ENCODE data around the gene KCNC4.

Gene KCNC4

DNA sequence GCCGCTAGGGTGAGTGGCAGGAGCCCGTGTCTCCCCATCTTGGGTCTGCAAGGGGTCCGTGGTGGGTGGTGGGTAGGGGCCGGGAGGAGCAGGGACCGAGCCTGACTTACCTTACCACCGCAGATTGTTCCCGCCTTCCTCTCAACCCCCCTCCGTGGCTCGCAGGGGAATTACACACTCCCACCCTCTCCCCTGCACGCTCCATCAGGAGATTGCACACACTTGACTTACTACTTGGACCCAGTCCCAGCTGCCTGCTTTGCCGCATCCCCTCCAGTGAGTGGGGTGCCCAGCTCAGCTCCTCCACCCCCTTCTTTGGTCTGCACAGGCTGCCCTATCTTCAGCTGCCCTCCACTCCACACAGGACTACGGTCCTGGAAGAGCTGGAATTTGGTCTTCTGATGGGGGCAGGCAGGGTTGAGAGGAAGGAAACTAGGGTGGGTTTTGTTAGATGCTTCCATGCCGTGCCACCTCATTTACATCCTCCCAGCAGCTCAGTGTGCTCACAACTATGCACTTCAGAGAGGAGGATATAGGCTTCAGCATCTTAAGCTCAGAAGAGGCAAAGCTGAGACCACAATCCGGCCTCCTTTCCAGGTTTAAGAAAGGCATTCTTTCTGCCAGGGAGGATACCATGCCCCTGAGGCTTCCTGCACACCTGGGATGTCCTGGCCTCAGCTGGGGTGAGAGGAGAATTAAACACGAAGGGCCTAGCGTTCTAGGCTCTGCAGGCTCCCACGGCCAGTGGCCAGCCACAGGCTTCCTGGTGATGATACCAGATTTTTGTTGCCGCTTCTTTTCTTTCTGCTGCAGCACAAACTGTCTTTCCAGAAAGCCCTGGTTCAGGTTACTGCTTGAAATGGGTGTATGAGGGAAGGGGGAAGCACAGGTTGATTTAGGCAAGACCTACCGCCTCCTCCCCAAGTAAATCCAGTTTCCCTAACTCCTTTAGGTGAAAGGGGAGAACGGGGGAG lies 2.3 kb downstream of the KCNC4 start:
- no peak for DNase-seq (ENCODE audit: low spot score)

DNA sequence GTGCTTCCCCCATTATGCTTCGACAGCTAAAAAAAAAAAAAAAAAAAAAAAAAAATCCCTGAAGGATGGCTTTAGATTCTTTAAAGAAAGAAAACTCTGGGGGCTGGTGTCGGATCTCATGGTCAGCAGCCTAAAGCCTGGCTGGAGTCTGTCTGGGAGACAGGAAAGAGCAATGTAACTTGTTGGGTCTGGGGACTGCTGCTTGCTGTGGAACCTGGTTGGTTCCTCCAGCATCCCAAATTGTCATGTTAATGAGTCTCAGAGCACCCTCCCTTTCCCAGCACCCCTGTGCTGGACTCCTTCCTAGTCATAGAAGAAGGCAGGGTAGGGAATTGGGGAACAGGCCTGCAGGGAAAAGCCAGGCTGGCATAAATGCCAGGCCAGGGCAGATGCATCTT lies 3.0 kb downstream of the KCNC4 start:
- DNase-seq (ENCODE audit: low spot score): no peak

DNA sequence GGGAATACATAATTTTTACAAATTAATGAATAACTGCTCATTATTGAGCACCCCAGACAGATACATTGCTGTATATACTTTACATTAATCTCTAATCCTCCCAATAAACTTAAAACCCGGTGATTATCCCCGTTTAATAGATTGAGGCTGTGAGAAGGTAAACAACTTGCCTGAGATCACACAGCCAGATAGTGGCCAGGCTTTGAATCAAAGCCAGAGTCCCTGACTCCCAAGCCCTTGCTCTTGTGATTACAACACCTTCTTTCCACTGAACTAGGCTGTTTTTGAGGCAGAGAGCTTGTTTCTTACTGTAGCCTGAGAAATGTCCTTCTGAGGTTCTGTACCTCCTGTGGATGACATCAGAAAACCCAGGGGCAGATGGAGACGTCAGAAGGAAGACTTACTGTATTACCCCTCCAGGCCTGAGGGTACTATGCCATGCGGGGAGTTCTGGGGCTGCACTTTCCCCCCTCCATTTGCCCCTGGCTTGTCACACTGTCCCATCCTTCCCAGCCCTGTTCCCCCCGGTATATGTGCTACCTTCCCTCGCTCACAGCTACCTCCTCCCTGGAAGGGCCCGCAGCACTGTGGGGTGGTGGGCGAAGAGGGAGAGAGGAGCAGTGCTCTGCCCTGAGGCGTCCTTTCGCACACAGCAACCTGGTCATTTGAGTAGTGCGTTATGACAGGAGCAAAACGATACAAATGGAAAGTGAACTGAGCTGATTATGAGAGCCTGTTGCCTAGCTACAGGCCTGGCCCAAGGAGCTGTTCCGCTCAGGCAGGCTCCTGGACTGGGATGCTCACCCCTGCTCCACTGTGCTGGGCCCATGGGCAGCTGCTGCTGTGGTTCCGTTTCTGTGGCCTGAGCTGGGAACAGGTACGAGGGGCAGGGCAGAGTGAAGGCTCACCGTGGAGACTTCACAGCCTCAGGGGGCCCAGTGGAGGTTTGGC lies 4.6 kb downstream of the KCNC4 start:
- DNase-seq (ENCODE audit: low spot score): no peak

DNA sequence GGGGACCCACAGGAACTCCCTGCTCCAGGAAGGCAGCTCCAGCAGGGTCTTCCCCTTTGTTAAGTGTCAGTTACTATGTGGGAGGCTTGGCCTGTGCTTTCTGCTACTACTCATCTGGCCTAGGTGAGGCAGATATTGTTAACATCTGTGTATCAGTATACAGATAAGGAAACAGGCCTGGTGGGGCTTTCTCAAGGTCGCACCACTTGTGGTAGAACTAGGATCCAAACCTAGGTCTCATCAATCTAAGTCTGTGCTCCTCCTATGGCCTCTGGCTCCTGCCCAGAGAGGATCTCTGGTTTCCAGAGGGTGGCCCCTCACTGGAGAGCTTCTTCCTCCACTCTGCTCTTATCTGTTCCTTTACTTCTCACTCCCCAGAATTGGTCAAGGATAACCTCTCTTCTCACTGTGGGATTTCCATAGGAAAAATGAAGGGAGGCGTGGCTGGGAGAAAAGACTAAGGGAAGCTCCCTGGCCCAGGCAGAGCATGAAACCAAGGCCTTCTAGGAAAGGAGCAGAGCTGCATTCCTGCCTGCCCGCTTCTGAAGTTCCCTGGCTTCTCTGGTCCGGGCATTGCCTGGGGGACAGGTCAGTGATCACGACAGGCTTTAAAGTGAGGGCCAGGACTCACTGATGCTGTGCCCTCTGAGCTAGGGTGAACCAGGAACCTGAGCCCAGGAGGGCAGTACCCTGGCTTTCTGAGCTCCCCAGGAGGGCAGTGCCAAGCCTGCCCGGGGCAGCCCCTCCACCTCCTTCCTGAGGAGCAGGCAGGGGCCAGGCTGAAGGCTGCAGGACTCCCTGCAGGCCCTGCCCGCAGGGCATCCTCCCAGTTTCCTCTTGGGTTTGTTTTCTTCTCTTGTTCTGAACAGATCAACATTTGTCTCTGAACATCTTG lies 5.8 kb downstream of the KCNC4 start:
- no peak for DNase-seq (ENCODE audit: low spot score)

DNA sequence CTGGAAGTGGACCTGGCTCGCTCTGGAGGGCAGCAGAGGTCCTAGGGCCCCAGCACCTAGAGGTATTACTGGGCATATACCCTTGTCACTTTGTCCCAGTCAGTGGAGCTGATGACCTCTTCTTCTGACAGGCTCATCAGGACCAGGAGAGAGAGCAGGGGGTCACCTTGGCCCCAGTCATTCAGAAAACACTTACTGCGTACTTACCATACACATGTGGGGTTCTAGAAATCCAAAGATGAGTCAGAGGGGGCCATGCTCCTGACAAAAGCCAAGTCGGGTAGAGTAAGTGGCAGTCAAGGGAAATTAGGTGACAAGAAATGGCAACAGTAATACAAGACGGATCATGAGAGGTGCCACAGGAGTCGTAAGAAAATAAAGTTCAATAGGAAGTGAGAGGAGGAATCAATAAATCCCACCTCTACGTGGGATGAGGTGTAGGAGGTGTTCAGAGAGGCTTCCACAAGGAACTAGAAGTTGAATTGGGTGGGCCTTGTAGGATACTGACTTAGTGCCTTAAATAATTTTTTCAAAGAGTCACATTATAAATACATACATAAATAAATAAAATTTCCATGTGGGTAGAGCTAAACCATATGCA lies 6.8 kb downstream of the KCNC4 start:
- no peak for DNase-seq (ENCODE audit: low spot score)

DNA sequence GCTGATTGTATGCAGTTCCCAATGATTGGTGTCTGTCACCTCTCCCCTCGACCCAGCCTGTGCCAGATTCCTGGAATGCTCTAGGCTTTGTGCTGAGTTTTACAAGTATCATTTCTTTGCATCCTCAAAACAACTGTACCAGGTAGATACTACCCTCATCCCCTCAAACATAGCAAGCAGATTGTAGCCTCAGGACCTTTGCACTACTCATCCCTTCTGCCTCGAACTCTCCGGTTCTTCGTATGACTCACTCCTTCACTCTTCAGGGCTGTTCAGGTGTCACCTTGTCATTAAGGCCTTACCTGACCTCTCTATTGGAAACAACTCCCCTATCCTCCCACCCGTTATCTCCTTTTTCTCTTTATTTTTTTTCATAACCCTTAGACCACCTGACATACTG lies 8.0 kb downstream of the KCNC4 start:
- DNase-seq (ENCODE audit: low spot score): no peak

- DNase-seq (ENCODE audit: low spot score): no peak
These were observed 8.6 kb downstream of the KCNC4 start for GRCh38 chr1:110218739-110219138.

GRCh38 chr1:110220324-110220723 lies 10.2 kb downstream of the KCNC4 start:
- no peak for DNase-seq (ENCODE audit: low spot score)

DNA sequence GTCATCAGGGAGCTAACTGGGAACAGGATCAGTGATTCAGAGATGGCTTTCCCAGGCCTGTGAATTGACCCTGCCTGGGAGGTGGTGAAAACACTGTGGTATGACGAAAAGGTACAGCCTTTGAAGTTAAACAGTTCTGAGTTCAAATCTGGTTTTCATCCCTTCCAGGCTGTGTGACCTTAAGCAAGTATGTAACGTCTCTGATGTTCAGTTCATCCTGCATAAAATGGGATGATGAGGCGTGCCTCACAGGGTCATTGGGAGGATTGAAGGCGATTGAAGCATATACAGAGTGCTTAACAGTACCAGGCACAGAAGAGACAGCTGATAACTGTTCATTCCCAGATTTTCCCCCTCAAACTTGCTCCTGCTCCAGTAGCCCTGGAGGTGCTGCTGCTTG lies 11.0 kb downstream of the KCNC4 start:
- no peak for DNase-seq (ENCODE audit: low spot score)

- DNase-seq (ENCODE audit: low spot score): no peak
These were observed 13.0 kb downstream of the KCNC4 start for GRCh38 chr1:110223127-110223526.

- DNase-seq (ENCODE audit: low spot score): no peak
These were observed 13.5 kb downstream of the KCNC4 start for GRCh38 chr1:110223581-110223980.

GRCh38 chr1:110224240-110224995 lies 14.3 kb downstream of the KCNC4 start:
- DNase-seq (ENCODE audit: low spot score): no peak

- DNase-seq (ENCODE audit: low spot score): no peak
These were observed 15.1 kb downstream of the KCNC4 start for GRCh38 chr1:110225212-110225611.

DNA sequence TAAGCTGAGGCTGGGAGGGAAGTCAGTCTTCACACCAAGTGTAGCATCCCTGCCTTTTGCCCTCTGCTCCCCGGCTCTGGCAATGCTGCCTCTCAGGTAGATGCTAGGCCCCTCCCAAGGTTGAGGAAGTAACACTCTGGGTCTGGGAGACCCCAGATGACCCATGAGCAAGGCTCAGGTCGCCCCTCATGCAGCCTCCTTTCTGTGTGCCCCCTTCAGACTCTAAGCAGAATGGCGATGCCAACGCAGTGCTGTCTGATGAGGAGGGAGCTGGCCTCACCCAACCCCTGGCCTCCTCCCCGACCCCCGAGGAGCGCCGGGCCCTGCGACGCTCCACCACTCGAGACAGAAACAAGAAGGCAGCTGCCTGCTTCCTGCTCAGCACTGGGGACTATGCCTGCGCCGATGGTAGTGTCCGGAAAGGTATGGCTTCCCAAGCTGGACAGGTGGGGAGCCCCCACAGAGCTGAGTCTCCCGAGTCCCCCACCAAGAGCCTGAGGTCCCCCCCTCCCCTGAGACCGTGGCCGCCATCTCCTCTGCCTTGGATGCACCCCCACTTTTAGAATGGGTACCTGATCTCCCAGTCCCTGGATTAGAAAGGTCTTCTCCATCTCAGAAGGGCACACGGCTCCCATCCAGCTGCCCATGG lies 15.8 kb downstream of the KCNC4 start:
- no peak for DNase-seq (ENCODE audit: low spot score)

GRCh38 chr1:110227774-110228173 lies 17.7 kb downstream of the KCNC4 start:
- DNase-seq (ENCODE audit: low spot score): no peak

DNA sequence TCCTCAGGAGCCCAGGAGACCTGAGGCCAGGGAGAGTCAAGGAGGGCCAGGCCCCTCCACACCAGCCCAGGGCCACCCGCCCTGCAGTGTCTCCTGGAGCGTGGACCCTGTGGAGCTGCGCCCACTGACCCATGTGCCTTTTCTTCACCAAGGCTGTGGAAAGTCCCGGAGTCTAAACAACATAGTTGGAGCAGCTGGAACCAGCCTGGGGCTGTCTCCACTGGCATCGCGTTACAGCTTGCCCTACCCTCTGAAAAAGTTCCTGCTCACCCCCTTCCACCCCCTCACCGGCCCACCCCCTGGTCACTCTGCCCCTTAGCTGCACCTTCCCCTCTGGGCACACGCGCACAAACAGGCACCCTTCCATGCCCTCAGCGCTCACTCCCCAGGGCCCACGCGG lies 18.3 kb downstream of the KCNC4 start:
- DNase-seq (ENCODE audit: low spot score): no peak

GRCh38 chr1:110228869-110229268 lies 18.8 kb downstream of the KCNC4 start:
- no peak for DNase-seq (ENCODE audit: low spot score)

GRCh38 chr1:110229348-110230001 lies 19.4 kb downstream of the KCNC4 start:
- DNase-seq (ENCODE audit: low spot score): no peak

GRCh38 chr1:110230381-110231199 lies 20.5 kb downstream of the KCNC4 start:
- DNase-seq (ENCODE audit: low spot score): no peak

All from CD4-positive, alpha-beta T cell treated with Interleukin-15 for 4 hours (primary cell).